Effector CD8-positive, alpha-beta T cell (primary cell): ENCODE data around the gene RAB3IP.
A peak's percentile ranks its signal among the peaks of the same experiment; 100 is the strongest.

Experiments
- DNase-seq: peaks from one replicate; lab custom pipeline; 2025; lab: John Stamatoyannopoulos, UW
- total RNA-seq, 4 experiments: gene quantifications; one replicate each; lab custom pipeline; 2026; lab: John Stamatoyannopoulos, UW

The RAB3IP gene, protein sequence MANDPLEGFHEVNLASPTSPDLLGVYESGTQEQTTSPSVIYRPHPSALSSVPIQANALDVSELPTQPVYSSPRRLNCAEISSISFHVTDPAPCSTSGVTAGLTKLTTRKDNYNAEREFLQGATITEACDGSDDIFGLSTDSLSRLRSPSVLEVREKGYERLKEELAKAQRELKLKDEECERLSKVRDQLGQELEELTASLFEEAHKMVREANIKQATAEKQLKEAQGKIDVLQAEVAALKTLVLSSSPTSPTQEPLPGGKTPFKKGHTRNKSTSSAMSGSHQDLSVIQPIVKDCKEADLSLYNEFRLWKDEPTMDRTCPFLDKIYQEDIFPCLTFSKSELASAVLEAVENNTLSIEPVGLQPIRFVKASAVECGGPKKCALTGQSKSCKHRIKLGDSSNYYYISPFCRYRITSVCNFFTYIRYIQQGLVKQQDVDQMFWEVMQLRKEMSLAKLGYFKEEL
- total RNA-seq, result 21.4 to 33.3 (median 26.9) reads per million in 4 experiments

DNA sequence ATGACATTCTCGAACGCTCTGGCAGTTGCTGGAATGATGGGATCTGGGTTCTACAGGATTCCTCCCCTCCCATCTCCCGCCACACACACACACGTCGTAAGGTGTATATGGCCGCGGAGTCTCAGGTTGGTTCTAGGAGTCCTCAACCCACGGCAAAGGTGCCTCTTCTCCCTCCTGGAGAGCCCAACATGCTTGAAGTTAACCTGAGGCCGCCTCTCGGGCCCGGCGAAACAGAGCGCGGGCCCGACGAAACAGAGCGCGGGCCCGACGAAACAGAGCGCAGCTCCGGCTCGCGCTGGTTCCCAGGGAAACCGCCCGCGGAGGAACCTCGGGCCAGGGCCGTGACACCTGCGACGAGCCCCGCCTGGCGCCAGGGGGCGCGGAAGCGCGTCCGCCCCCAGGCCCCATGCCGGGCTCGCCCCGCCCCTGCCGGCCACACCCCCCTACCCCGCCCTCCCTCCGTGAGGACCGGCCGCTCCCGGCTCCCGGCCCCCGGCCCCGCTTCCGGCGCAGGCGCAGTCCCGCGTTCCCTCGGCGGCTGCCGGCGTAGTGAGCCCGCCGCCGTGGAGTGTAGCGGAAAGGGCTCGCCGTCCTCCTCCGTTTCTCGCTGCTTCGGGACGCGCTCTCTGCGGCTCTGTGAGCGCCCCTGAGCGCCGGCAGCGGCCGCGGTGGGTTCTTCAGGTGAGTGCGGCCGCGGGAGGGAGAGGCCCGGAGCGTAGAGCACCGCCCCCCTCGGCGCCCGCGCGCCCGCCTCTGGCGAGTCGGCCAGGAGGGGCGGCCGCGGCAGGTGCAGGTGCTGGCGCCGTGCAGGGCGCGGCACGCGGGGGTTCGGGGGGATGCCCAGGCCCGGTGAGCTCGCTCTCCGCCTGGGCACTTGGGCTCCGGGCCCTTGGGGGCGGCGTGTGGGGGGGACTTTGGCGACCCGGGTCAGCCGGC is at the start of gene RAB3IP:
TSS of gene RAB3IP (plus strand) at position 510 of the 936 bp plus-strand sequence. CDS start 16,549 bp downstream, outside the sequence.
- peak; percentile 91 for DNase-seq

DNA sequence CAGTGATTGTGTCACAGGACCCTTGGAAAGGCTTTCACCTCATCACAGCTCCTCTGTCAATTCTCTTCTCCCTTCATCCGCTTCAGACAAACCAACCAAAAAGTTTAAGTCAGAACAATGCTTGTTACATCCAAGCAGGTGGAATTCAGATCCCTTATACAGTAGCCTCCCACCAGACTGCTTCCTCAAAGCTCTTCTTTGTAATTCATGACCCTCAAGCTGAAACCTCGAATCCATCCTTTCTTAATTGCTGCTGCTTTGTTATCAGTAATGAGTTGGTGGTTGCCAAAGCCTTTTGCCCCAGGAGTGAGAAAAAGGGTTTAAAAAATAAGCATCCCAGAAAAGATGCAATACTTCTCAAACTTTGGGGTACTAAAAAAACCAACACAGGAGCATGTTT is 49.0 kb upstream of the RAB3IP start:
- no peak for DNase-seq

GRCh38 chr12:69694123-69694522 is 44.5 kb upstream of the RAB3IP start:
- DNase-seq, result no peak

DNA sequence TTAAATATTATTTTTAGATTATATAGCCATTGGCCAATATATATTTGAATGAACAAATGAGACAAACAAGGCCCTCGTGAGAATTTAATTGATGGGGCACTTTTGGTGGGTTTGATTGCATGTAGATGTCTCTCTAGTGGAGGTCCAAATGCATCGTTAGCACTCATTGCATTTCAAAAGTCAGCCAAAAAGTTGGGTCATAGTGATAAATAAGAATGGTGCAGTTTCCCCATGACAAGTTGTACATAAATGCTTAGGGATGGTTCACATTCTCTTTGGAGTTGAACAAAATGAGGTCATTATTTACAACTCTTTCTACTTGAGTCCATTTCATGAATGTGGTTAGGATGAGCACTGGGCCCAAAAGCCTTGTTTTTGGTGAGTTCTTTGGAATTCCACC is 40.6 kb upstream of the RAB3IP start:
- DNase-seq, result no peak

- no peak for DNase-seq
These were observed 39.7 kb upstream of the RAB3IP start, which contains the start of gene BEST3 for GRCh38 chr12:69698769-69699540. BEST3 (minus strand) TSS chr12:69699303; CDS start chr12:69697798, 1,505 bp downstream.

- no peak for DNase-seq
These were observed 36.8 kb upstream of the RAB3IP start for GRCh38 chr12:69701826-69702225.

DNA sequence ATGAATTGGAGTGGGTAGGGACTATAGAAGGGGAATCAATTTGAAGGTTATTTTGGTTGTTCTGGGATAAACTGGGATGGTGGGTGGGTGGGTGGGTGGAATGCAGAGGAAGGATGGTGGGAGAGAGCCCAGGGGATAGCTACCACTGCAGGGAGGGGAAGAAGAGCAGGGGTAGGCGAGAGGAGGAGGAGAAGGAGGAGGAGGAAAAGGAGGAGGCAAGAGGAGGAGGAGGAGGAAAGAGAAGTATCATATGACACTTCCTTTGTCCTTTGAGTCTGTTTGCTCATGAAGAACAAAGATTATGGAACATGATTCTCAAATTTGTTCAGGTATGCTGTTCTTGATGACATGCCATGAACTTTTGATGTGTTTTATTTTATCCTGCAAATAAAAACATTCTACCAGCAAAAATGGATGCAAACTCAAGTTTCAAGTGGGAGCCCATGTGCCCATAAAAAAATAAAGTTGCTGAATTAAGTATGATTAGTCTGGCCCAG is 35.5 kb upstream of the RAB3IP start:
- no peak for DNase-seq

DNA sequence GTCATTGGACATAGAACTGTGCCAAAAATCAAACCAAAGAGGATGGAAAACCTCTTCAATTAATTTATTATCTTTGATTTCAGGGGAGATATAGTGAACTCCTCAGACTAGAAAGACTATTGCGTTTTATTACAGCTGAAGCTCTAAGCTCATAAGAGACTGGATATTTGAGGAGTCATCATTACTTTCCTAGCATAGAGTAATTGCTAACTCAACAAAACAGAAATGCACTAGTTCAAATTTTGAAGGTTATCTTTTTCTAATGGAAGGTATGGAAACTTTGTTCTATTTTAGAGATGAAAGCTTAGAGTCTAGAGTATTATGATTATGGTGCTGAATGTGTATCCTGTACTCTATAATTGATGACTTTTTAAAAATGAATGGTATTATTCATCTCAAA is 34.3 kb upstream of the RAB3IP start:
- DNase-seq, result no peak

DNA sequence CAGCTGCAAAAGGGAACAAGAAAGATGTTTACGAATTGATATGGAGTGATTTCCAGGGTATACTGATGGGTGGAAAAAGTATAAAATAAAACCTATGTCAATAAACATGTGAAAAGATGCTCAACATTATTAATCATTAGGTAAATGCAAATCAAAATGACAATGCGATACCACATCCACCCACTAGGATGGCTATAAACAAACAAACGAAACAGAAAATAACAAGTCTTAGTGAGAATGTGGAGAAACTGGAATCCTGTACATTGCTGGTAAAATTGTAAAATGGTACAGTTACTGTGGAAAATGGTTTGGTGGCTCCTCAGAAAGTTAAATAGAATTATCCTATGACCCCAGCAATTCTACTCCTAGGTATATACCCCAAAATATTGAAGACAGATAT is 30.0 kb upstream of the RAB3IP start:
- DNase-seq, result no peak

GRCh38 chr12:69712826-69713225 is 25.8 kb upstream of the RAB3IP start:
- DNase-seq, result no peak

- DNase-seq, result no peak
These were observed 24.1 kb upstream of the RAB3IP start for GRCh38 chr12:69714542-69714941.

- no peak for DNase-seq
These were observed 19.0 kb upstream of the RAB3IP start for GRCh38 chr12:69719336-69720316.

- DNase-seq, result no peak
These were observed 17.9 kb upstream of the RAB3IP start for GRCh38 chr12:69720750-69721149.

DNA sequence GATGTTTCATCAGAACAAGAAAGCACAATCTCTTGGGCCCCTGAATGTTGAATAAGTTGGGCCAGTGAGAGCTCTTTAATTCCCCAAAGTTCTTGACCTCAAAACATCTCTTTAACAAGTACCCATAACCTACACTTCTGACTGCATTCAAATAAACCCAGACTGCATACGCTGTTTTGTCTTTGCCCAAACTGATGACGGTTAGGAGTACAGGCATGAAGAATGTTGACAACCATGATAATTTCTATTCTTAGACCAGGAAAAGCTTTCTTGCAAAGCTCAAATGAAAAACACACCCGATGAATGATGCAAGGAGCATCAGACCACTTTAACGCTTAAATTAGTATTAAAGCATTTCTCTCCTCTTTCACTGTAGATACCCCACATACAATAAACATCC is 11.7 kb upstream of the RAB3IP start:
- no peak for DNase-seq

- DNase-seq, result no peak
These were observed 6.6 kb upstream of the RAB3IP start for GRCh38 chr12:69732088-69732487.

GRCh38 chr12:69733638-69734037 is 5.0 kb upstream of the RAB3IP start:
- DNase-seq, result no peak

GRCh38 chr12:69739287-69740191 is 879 bp downstream of the RAB3IP start:
- DNase-seq, result peak; percentile 70

- no peak for DNase-seq
These were observed 5.4 kb downstream of the RAB3IP start for GRCh38 chr12:69744109-69744508.

DNA sequence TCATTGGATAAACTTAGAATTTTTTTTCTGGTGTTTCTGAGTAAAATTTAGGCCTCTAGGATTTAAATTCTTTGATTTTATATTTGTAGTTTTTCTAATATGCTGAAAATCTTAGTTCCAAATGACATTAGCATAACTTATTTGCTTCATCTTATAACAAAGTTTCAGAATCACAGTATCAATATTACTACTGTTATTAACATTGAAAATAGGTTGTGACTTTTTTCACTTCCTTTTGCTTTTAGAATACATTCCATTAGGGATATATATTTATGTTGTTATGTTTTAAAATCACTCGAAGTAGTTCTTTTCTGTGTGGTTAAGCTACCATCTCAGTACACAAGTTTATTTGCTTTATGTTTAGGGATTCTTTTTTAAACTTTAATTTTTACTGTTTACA is 12.8 kb downstream of the RAB3IP start:
- no peak for DNase-seq
